DND-41 (cell line): ENCODE data around the gene LMF1.

Source experiments
- ATAC-seq: fragments of 200-7000 bp; cut with Tn5 transposase; 3 replicates; pipeline ENCODE4 v1.9.1; 2021; ENCODE audit warnings: low read depth; ENCODE audit not compliant: insufficient read depth
- DNase-seq: peaks from one replicate; pipeline ENCODE4 v3.0.0-alpha.2; 2020
- H2AFZ ChIP-seq: 2 replicates; pipeline ENCODE4 v1.6.0; 2012; ENCODE audit warnings: low read depth, low read length
- H3K27ac ChIP-seq: 2 replicates; pipeline ENCODE4 v1.5.1; 2012; ENCODE audit warnings: low read length, inconsistent platforms
- H3K27me3 ChIP-seq: fragments of 200-600 bp; sonication (generic); 2 replicates; pipeline ENCODE4 v1.6.0; 2012; ENCODE audit warnings: low read length, mild to moderate bottlenecking, inconsistent platforms; ENCODE audit not compliant: insufficient read depth, poor library complexity
- H3K36me3 ChIP-seq: 2 replicates; pipeline ENCODE4 v1.5.1; 2012; ENCODE audit warnings: low read length, inconsistent platforms; ENCODE audit not compliant: insufficient read depth
- H3K4me1 ChIP-seq: 2 replicates; pipeline ENCODE4 v1.5.1; 2012; ENCODE audit warnings: mild to moderate bottlenecking, low read length; ENCODE audit not compliant: insufficient read depth
- H3K4me2 ChIP-seq: 2 replicates; pipeline ENCODE4 v1.6.0; 2012; ENCODE audit warnings: mild to moderate bottlenecking, moderate library complexity, low read length, inconsistent platforms; ENCODE audit not compliant: insufficient read depth
- H3K4me3 ChIP-seq, 2 experiments: fragments of 200-600 bp in 1 of 2; shearing (Covaris generic) in 1 of 2; 2 replicates each; pipeline ENCODE4 v1.5.1; 2012 to 2016; ENCODE audit warnings: inconsistent platforms in 2 of 2, low read length in 2 of 2, mild to moderate bottlenecking in 2 of 2, low read depth in 1 of 2, moderate library complexity in 1 of 2
- H3K79me2 ChIP-seq: 2 replicates; pipeline ENCODE4 v1.6.0; 2012; ENCODE audit warnings: low read length, inconsistent platforms; ENCODE audit not compliant: insufficient read depth
- H3K9ac ChIP-seq: 2 replicates; pipeline ENCODE4 v1.6.0; 2012; ENCODE audit warnings: low read depth, mild to moderate bottlenecking, inconsistent platforms, low read length, moderate library complexity
- H3K9me3 ChIP-seq: 2 replicates; pipeline ENCODE4 v1.5.1; 2012; ENCODE audit warnings: low read length, moderate library complexity, mild to moderate bottlenecking, inconsistent platforms; ENCODE audit not compliant: insufficient read depth, severe bottlenecking
- H4K20me1 ChIP-seq: 2 replicates; pipeline ENCODE4 v1.6.0; 2012; ENCODE audit warnings: low read length; ENCODE audit not compliant: insufficient read depth
- EZH2 ChIP-seq: IDR thresholded peaks from 3 replicates; pipeline ENCODE4 v1.6.1; 2012; ENCODE audit warnings: borderline replicate concordance, low read depth, mild to moderate bottlenecking, moderate library complexity, low read length, inconsistent platforms; ENCODE audit not compliant: severe bottlenecking
- TF ChIP-seq, protein P1 (sequence below): IDR thresholded peaks from 2 replicates; pipeline ENCODE4 v1.5.1; 2012; ENCODE audit warnings: borderline replicate concordance, low read length, moderate library complexity, mild to moderate bottlenecking; ENCODE audit not compliant: poor library complexity, severe bottlenecking; ENCODE audit errors: extremely low read depth

Gene LMF1

GRCh38 chr16:847681-848445, 122.9 kb downstream of the LMF1 start:
- H2AFZ ChIP-seq = no peak overlapping the region
- H3K9ac ChIP-seq = no peak overlapping the region
- peaks cover 21% of the 10 kb centered on the region for H3K9me3 ChIP-seq
- H3K27me3 ChIP-seq = no peaks in the 10 kb centered on the region
- no peak overlapping the region for H3K4me2 ChIP-seq
- no peaks in the 10 kb centered on the region for H3K79me2 ChIP-seq
- no peaks in the 10 kb centered on the region for H4K20me1 ChIP-seq
- no peak overlapping the region for H3K27ac ChIP-seq
- H3K4me1 ChIP-seq = no peaks in the 10 kb centered on the region
- no peaks in the 10 kb centered on the region for H3K36me3 ChIP-seq
- DNase-seq (no peak), ATAC-seq (no peak)
- no peak for TF ChIP-seq EZH2
- TF ChIP-seq, protein P1, sequence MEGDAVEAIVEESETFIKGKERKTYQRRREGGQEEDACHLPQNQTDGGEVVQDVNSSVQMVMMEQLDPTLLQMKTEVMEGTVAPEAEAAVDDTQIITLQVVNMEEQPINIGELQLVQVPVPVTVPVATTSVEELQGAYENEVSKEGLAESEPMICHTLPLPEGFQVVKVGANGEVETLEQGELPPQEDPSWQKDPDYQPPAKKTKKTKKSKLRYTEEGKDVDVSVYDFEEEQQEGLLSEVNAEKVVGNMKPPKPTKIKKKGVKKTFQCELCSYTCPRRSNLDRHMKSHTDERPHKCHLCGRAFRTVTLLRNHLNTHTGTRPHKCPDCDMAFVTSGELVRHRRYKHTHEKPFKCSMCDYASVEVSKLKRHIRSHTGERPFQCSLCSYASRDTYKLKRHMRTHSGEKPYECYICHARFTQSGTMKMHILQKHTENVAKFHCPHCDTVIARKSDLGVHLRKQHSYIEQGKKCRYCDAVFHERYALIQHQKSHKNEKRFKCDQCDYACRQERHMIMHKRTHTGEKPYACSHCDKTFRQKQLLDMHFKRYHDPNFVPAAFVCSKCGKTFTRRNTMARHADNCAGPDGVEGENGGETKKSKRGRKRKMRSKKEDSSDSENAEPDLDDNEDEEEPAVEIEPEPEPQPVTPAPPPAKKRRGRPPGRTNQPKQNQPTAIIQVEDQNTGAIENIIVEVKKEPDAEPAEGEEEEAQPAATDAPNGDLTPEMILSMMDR = no peak
- no peak overlapping the region for H3K4me3 ChIP-seq

DNA sequence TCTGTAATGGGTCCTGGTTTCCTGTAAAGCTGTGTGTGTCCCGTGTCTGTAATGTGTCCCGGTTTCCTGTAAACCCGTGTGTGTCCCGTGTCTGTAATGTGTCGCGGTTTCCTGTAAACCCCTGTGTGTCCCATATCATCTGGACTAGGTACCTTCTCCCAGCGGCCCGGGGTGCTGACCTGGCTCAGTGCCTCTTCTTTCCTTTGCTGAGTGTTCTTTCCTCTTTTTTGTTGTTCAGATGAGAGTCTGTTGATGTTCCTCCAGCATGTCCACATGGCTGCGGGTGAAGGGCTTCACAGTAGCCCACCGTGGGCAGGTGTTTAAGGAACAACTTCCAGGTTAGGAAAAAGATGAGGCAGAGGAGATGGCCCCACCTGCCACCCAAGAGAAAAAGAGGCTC, 123.6 kb downstream of the LMF1 start:
- Histone ChIP-seq H4K20me1 (no peaks in the 10 kb centered on the region), H3K9ac (no peak overlapping the region), H3K4me1 (no peaks in the 10 kb centered on the region), H2AFZ (no peak overlapping the region), H3K27me3 (no peaks in the 10 kb centered on the region), H3K4me3 (no peak overlapping the region), H3K27ac (no peak overlapping the region), H3K79me2 (no peaks in the 10 kb centered on the region), H3K4me2 (no peak overlapping the region), H3K36me3 (no peaks in the 10 kb centered on the region), H3K9me3 (peaks cover 21% of the 10 kb centered on the region)
- ATAC-seq (no peak), DNase-seq (no peak)
- no peak for TF ChIP-seq EZH2
- TF ChIP-seq, protein P1 = no peak

DNA sequence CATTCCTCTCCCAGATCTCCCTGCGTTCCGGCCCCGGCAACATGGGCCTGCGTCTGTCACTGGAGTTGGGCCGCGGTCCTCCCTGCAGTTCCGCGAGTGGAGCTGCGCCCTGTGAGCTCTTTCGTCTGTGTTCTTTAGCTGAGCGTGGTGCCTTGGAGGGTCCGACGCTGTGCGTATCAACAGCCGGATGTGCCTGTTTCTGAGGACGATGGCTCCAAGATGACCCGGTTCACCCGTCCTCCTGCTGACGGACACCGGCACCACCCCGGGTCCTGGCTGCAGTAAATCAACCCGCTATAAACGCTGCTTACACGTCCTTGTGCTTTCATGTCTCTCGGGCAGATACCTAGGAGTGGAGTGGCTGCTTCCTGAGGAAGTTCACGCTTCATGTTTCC, 125.4 kb downstream of the LMF1 start:
- Histone ChIP-seq H3K27ac (no peak overlapping the region), H3K4me1 (no peaks in the 10 kb centered on the region), H3K36me3 (no peaks in the 10 kb centered on the region), H2AFZ (no peak overlapping the region), H4K20me1 (no peaks in the 10 kb centered on the region), H3K9me3 (peaks cover 5% of the 10 kb centered on the region), H3K4me2 (no peak overlapping the region), H3K27me3 (no peaks in the 10 kb centered on the region), H3K79me2 (no peaks in the 10 kb centered on the region), H3K9ac (no peak overlapping the region), H3K4me3 (no peak overlapping the region)
- TF ChIP-seq, protein P1 = no peak
- no peak for TF ChIP-seq EZH2
- no peak for DNase-seq
- ATAC-seq = no peak
